Fibroblast of skin of left quadriceps (primary cell): Measurements from ENCODE around the gene ANKS6.

Experiments used
- DNase-seq, 2 experiments: peaks; one replicate each; pipeline ENCODE4 v3.0.0-alpha.2; 2013; ENCODE audit warnings: low read depth in 2 of 2

The ANKS6 gene

GRCh38 chr9:98815391-98815951 lies 19.1 kb upstream of the ANKS6 start:
- DNase-seq = no peak

GRCh38 chr9:98811051-98811650 lies 14.8 kb upstream of the ANKS6 start:
- DNase-seq = peak; percentile 54 to 55

DNA sequence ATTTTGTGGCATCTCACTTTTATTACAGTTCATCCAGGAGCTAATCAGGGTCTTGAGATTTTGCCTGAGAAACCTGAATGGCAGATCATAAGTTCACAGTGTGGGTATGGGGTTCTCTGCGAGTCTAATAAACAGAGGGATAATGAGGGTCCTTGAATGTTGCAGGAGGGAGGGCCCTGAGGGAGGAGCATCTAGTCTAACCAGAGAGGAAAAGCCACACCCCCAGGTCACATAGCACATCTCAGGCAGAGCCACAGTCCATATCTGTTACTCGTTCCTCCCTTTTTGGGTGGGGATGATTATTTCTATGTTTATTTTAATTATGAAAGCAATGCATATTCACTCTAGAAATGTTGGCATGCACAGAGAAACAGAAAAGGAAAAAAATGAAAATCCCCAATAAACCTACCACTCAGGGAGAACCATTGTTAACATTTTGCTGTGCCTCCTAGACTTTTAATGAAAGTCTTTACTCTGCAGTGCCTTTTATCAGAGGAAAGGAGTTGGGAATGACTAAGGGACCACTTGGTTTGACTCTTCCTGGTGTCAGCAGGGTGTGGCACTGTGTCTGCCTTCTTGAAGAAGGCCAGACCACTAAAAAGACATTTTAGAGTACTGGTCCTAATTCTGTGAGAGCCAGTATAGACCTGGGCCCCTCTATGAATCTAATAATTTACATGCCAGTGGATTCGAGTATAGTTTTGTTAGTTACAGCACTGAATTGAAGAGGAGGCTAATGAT lies 13.9 kb upstream of the ANKS6 start:
- DNase-seq = no peak

GRCh38 chr9:98809311-98810101 lies 13.2 kb upstream of the ANKS6 start:
- DNase-seq = no peak

- DNase-seq = no peak
These were observed 12.5 kb upstream of the ANKS6 start for GRCh38 chr9:98808875-98809274.

DNA sequence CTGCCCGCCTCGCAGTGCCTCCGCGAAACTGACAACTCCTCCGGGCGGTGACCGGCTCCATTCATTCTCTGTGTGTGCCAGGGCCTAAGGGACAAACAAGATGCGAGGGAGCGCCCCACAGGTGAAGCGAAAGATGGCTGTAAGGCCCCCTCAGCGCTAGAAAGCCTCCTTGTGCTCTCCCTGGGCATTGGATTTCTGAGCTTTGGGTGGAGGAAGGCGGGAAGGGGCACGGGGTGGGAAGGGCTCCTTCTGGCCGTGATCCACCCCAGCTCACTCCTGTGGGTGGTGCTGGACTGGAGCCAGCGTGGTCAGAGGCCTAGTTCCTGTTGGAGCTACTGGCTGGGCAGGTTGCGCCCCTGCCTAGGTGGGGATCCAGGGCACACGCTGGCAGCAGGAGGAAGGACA lies 12.1 kb upstream of the ANKS6 start:
- no peak for DNase-seq

GRCh38 chr9:98807814-98808195 lies 11.4 kb upstream of the ANKS6 start:
- no peak for DNase-seq

DNA sequence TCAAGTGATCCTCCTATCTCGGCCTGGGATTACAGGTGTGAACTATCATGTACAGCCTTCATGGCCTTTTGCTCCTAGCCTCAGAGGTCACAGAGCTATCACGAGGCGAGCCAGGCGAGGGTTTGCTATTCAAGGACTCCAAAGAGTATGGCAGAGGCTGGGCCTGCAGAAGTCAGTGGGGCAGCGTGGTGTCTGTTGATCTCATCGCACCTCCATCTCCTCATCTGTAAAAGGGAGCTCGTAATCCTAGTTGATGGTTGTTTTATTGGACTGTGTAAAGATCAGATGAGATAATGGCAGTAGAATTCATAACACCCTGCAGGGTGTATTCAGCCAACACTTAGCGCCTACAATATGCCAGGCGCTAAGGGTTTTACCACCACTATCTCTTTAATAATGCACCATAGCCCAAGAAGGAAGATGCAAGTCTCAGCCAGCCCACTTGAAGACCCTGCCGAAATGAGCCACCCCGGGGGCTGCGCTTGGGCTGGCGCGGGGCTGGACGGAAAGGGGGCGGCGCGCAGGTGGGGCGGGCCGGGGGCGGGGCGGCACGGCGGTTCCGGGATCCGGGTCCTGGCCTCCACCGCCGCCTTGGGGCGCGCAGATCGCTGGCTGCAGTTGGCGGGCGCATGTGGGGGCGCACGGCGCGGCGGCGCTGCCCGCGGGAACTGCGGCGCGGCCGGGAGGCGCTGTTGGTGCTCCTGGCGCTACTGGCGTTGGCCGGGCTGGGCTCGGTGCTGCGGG lies 10.9 kb upstream of the ANKS6 start, which contains the start of gene GALNT12:
GALNT12 (plus strand) TSS at position 601 of the 744 bp plus-strand sequence; CDS start at position 630, 29 bp downstream.
- no peak for DNase-seq

GRCh38 chr9:98806394-98807035 lies 10.2 kb upstream of the ANKS6 start:
- DNase-seq = no peak

DNA sequence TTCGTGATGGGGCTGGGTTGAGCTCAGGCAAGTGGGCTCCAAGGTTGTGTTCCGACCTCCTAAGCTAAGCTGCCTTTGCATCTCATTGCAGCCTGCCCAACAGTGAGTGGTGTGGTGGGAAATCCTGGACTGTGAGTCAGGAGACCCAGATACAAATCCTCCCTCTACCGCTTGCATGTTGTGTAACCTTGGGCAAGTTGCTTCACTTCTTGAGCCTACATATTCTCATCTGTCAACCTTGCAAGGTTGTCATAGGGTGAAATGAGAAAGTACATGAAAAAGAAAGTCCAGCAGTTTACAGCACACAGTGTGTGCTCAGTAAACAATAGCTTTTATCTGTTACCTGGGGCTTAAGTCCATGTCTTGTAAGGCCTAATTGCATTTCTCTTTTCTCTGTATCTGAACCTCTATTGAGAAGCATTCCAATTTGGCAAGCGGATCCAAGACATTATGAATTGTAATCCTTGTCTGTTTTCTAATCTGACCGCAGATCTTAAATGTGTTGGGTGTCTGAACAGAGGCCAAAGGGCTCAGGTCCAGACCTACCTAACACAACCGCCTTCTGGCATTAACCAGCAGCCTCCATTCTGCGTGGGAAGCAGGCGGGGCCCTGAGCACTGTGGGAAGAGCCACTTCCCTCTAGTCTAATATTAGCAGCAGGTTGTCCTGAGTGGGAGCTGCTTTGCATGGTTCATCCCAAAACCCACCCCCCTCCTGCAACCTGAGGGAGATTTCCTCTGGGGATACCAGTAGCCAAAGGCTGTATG lies 9.3 kb upstream of the ANKS6 start:
- no peak for DNase-seq

DNA sequence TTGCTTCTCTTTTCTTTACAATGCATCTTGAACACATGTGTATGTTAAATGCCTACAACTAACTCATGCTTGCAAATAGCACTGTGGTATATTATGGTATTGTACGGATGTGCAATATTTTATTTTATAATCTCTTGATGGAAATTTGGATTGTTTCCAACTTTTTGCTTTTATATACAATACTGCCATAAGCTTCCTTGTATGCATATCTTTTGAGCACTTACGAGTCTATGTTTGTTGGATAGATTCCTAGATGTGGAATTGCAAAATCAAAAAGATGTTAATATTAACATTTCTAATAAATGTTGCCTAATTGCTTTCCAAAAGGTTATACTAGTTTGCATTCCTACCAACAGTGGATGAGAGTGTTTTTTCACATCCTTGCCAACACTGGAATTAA lies 7.7 kb upstream of the ANKS6 start:
- no peak for DNase-seq

GRCh38 chr9:98801969-98802371 lies 5.6 kb upstream of the ANKS6 start:
- no peak for DNase-seq

- no peak for DNase-seq
These were observed 5.2 kb upstream of the ANKS6 start for GRCh38 chr9:98801561-98801960.

DNA sequence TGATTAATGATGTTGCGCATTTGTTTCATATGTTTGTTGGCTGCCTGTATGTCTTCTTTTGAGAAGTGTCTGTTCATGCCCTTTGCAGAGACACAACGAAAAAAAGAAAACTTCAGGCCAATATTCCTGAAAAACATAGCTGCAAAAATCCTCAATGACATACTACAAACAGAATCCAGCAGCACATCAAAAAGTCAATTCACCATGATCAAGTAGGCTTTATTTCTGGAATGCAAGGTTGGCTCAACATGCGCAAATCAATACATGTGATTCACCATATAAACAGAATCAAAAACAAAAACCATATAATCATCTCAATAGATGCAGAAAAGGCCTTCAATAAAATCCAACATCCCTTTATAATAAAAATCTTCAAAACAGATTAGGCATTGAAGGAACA lies 1.9 kb upstream of the ANKS6 start:
- DNase-seq = no peak

DNA sequence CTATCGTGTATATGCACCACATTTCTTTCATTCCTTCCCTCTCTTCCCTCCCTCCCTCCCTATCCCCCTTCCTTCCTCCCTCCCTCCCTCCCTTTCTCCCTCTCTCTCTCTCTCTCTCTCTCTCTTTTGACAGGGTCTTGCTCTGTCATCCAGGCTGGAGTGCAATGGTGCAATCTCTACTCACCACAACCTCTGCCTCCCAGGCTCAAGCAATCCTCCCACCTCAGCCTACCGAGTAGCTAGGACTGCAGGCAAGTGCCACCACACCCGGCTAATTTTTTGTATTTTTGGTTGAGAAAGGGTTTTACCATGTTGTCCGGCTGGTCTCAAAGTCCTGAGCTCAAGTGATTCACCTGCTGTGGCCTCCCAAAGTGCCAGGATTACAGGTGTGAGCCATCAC lies 1.1 kb upstream of the ANKS6 start:
- no peak for DNase-seq

DNA sequence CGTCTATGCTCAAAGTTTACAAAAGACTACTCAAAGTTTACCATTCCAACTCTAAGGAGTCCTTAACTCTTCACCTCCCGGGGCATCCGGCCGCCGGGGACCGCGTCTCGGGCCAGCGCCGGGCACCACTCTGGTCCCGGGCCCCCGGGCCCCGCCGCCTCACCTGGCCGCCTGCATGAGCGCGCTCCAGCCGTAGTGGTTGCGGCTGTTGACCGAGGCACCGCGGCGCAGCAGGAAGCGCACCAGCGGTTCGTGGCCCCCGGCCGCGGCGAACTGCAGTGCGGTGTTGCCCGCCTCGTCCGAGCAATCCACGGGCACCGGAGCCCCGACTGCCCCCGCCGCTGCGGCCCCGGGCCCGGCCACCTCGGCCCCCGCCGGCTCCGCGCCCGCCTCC lies 388 bp downstream of the ANKS6 start:
- DNase-seq = no peak

GRCh38 chr9:98795295-98795955 lies 930 bp downstream of the ANKS6 start:
- DNase-seq = no peak

GRCh38 chr9:98794802-98795201 lies 1.6 kb downstream of the ANKS6 start:
- DNase-seq = no peak

GRCh38 chr9:98793031-98793430 lies 3.3 kb downstream of the ANKS6 start:
- DNase-seq = no peak
